Loucy (cell line): ENCODE data around the gene ZNF536.

ENCODE experiments used
- EZH2phosphoT487 ChIP-seq: fragments of 200-600 bp; IDR thresholded peaks from 2 replicates; pipeline ENCODE4 v1.6.1; 2018; ENCODE audit warnings: antibody characterized with exemption, mild to moderate bottlenecking, moderate library complexity, borderline replicate concordance
- TF ChIP-seq, protein P1 (sequence below): fragments of 200-600 bp; sonication (generic); conservative IDR thresholded peaks from 2 replicates; pipeline ENCODE4 v1.5.1; 2014; ENCODE audit warnings: mild to moderate bottlenecking, antibody characterized with exemption, low read length

- TF ChIP-seq, protein P1, sequence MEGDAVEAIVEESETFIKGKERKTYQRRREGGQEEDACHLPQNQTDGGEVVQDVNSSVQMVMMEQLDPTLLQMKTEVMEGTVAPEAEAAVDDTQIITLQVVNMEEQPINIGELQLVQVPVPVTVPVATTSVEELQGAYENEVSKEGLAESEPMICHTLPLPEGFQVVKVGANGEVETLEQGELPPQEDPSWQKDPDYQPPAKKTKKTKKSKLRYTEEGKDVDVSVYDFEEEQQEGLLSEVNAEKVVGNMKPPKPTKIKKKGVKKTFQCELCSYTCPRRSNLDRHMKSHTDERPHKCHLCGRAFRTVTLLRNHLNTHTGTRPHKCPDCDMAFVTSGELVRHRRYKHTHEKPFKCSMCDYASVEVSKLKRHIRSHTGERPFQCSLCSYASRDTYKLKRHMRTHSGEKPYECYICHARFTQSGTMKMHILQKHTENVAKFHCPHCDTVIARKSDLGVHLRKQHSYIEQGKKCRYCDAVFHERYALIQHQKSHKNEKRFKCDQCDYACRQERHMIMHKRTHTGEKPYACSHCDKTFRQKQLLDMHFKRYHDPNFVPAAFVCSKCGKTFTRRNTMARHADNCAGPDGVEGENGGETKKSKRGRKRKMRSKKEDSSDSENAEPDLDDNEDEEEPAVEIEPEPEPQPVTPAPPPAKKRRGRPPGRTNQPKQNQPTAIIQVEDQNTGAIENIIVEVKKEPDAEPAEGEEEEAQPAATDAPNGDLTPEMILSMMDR = no peak
- TF ChIP-seq EZH2phosphoT487 = no peak
Observed at GRCh38 chr19:30428092-30428680, 56.0 kb downstream of the ZNF536 start.
